Testis (tissue), 2 donors: ENCODE data around the gene HSPBP1.

ENCODE experiments used
- POLR2A ChIP-seq: fragments of 450-650 bp; IDR thresholded peaks from one replicate; pipeline ENCODE4 v1.6.1; 2017; ENCODE audit warnings: antibody characterized with exemption, mild to moderate bottlenecking, moderate library complexity
- TF ChIP-seq, protein P1 (sequence below), 3 experiments: fragments of 450-650 bp in 2 of 3; fragments of 200-600 bp in 1 of 3; sonication (generic) in 1 of 3; IDR thresholded peaks; one replicate each; pipeline ENCODE4 v1.5.1; 2016 to 2019; ENCODE audit warnings: antibody characterized with exemption in 3 of 3, mild to moderate bottlenecking in 2 of 3, moderate library complexity in 1 of 3

DNA sequence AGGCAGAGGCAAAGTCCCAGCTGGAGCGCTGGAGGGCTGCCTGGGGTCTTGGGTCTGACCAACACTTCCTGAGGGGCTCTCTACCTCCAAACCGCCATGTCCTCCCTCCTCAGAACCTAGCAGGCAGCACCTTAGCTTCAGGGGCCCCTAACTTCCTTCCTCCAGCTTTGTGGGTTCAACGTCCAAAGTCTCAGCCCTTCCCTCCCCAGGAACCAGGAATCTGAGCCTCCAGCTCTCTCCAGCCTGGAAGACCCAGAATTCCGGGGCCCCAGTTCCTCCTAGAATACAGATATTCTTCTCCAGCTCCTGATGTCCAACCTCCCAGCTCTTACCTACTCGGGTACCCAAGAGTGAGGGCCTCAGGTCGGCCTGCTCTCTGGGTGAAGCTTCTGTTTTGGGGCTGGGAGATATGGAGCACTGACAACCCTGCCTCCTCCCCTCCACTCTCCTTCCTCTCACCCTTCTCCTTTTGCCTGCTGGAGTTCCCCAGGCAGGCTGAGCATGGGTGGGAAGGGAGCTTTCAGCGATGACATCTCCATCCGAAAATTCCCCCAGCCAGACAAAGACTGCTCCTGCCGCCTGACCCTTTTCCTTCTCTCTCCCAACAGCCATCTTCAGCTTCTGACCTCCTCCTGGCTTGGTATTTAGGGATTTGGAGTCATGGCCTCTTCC lies 41.7 kb upstream of the HSPBP1 start:
- TF ChIP-seq, protein P1, sequence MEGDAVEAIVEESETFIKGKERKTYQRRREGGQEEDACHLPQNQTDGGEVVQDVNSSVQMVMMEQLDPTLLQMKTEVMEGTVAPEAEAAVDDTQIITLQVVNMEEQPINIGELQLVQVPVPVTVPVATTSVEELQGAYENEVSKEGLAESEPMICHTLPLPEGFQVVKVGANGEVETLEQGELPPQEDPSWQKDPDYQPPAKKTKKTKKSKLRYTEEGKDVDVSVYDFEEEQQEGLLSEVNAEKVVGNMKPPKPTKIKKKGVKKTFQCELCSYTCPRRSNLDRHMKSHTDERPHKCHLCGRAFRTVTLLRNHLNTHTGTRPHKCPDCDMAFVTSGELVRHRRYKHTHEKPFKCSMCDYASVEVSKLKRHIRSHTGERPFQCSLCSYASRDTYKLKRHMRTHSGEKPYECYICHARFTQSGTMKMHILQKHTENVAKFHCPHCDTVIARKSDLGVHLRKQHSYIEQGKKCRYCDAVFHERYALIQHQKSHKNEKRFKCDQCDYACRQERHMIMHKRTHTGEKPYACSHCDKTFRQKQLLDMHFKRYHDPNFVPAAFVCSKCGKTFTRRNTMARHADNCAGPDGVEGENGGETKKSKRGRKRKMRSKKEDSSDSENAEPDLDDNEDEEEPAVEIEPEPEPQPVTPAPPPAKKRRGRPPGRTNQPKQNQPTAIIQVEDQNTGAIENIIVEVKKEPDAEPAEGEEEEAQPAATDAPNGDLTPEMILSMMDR (IDR thresholded peaks at IDR 0.05) = no peak
- no peak for TF ChIP-seq POLR2A
